ENCODE measurements around the gene FBXW7. TPM values are rescaled to one million over a fixed set of nuclear protein-coding genes. Genes with fewer than 3 reads are reported as not detected.

The FBXW7 gene
- total RNA-seq, 6 experiments from 2014 or later, result 12.9 to 25.5 (median 17.6) TPM

DNA sequence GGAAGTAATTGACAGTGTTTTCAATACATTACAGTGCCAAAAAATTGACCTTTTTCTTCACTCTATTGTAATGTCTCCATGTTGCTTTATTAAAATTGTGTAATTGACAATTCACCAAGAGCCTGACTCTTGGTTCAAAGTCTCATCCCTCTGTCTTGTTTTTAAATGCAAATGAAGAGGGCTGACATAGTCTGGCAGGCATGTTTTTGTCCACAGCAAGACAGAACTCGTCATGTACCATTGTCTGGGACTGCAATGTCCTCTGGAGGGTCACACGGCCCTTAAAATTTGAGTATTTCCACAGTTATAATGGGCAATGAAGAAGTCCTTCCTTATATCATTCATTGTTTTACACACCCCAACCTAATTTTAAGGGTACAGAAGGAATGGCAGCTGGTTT lies 38.0 kb upstream of the FBXW7 start:
- intact Hi-C loops (cut with DNase I), result no loop called here
- TF ChIP-seq, protein P1, sequence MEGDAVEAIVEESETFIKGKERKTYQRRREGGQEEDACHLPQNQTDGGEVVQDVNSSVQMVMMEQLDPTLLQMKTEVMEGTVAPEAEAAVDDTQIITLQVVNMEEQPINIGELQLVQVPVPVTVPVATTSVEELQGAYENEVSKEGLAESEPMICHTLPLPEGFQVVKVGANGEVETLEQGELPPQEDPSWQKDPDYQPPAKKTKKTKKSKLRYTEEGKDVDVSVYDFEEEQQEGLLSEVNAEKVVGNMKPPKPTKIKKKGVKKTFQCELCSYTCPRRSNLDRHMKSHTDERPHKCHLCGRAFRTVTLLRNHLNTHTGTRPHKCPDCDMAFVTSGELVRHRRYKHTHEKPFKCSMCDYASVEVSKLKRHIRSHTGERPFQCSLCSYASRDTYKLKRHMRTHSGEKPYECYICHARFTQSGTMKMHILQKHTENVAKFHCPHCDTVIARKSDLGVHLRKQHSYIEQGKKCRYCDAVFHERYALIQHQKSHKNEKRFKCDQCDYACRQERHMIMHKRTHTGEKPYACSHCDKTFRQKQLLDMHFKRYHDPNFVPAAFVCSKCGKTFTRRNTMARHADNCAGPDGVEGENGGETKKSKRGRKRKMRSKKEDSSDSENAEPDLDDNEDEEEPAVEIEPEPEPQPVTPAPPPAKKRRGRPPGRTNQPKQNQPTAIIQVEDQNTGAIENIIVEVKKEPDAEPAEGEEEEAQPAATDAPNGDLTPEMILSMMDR (IDR thresholded peaks at IDR 0.05), result no peak
- TF ChIP-seq POLR2A (IDR thresholded peaks at IDR 0.05), result no peak
- no peak for ATAC-seq
- 90% methylated on average over 2 of the region's 2 CpGs for WGBS (ENCODE audit: insufficient coverage, low coverage, low lambda C conversion rate, missing lambda C conversion rate)
- Histone ChIP-seq H3K4me1 (peaks cover 0 to 2% (median 0%) of the 10 kb centered on the region in 4 donors), H3K27me3 (no peaks in the 10 kb centered on the region), H3K9me3 (no peaks in the 10 kb centered on the region), H3K27ac (no peak overlapping the region), H3K36me3 (no peaks in the 10 kb centered on the region), H3K4me3 (no peak overlapping the region)
- DNase-seq, result no peak

- H3K9me3 ChIP-seq, result no peaks in the 10 kb centered on the region
- H3K36me3 ChIP-seq, result no peaks in the 10 kb centered on the region
- ATAC-seq, result no peak
- intact Hi-C loops (cut with DNase I), result no loop called here
- H3K27me3 ChIP-seq, result no peaks in the 10 kb centered on the region
- WGBS (ENCODE audit: insufficient coverage, low coverage, low lambda C conversion rate, missing lambda C conversion rate), result 63% methylated on average over 9 of the region's 9 CpGs
- H3K4me1 ChIP-seq, result no peaks in the 10 kb centered on the region
- no peak for DNase-seq
- TF ChIP-seq POLR2A (IDR thresholded peaks at IDR 0.05), result no peak
- TF ChIP-seq, protein P1 (IDR thresholded peaks at IDR 0.05), result no peak
- H3K4me3 ChIP-seq, result no peak overlapping the region
- H3K27ac ChIP-seq, result no peak overlapping the region
Observed at GRCh38 chr4:152572417-152573086, 36.7 kb upstream of the FBXW7 start.

GRCh38 chr4:152571770-152572169 lies 35.9 kb upstream of the FBXW7 start:
- Histone ChIP-seq H3K4me1 (no peaks in the 10 kb centered on the region), H3K27me3 (no peaks in the 10 kb centered on the region), H3K4me3 (no peak overlapping the region), H3K27ac (no peak overlapping the region), H3K9me3 (no peaks in the 10 kb centered on the region), H3K36me3 (no peaks in the 10 kb centered on the region)
- DNase-seq, result no peak
- intact Hi-C loops (cut with DNase I), result no loop called here
- WGBS (ENCODE audit: insufficient coverage, low coverage, low lambda C conversion rate, missing lambda C conversion rate), result 100% methylated on average over 1 of the region's 1 CpG
- no peak for ATAC-seq
- TF ChIP-seq POLR2A (IDR thresholded peaks at IDR 0.05), result no peak
- TF ChIP-seq, protein P1 (IDR thresholded peaks at IDR 0.05), result no peak

DNA sequence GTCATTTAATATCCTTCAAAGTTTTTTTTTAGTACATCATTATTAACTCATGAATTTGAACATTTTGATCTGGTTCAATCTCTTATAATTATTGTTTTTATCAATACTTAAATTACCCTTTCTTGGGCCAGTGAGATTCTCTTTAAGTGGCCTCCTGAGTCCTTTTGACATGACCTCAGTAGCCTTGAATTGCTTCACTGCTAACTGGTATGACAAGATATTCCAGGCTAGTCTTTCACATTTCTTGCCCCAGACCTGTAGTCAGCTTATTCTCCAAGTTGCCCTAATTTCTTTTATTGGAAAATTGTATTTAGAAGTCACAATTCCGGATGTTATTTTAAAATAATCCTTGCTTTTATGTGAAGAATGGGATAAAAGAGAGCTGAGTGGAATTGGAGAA lies 35.4 kb upstream of the FBXW7 start:
- ATAC-seq, result no peak
- intact Hi-C loops (cut with DNase I), result no loop called here
- WGBS (ENCODE audit: insufficient coverage, low coverage, low lambda C conversion rate, missing lambda C conversion rate), result 60% methylated on average over 1 of the region's 1 CpG
- no peaks in the 10 kb centered on the region for H3K9me3 ChIP-seq
- DNase-seq, result no peak
- H3K36me3 ChIP-seq, result no peaks in the 10 kb centered on the region
- H3K4me1 ChIP-seq, result no peaks in the 10 kb centered on the region
- H3K27ac ChIP-seq, result no peak overlapping the region
- H3K27me3 ChIP-seq, result no peaks in the 10 kb centered on the region
- H3K4me3 ChIP-seq, result no peak overlapping the region
- TF ChIP-seq, protein P1 (IDR thresholded peaks at IDR 0.05), result no peak
- TF ChIP-seq POLR2A (IDR thresholded peaks at IDR 0.05), result no peak
